ENCODE results near the gene ACSM6. TPM values are rescaled to one million over a fixed set of nuclear protein-coding genes. Genes with fewer than 3 reads are reported as not detected.

The ACSM6 gene
- total RNA-seq, 1 experiment from 2014 or later: not detected

DNA sequence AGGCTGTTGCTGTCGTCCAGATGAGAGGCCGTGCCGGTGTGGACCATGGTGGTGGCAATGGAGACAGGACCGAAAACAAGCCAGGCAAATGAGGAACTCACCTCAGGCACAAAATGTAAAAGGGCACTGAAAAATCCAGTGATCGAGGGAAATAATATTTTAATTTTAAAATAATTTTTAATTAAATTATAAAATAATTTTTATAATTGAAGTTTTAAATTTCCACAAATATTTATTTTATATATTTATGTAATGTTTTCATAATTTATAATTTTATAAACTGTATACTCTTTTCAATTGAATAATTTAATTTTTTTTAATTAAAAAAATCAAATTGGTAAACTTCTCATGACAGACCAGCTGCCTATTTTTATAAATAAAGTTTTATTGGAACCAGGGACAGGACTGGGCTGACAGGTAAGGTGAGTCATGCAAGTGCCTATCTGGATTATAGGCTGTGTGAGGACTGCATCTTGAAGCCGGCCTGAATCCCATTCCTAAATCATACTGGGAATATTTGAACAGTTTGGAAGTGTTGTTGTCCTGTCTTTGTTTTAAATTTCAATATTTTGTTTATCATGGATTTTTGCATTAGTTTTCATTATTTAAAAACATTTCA, 15.6 kb downstream of the ACSM6 start:
- Histone ChIP-seq H3K4ac (ENCODE audit: low read depth, low read length) (no peak overlapping the region), H3K56ac (ENCODE audit: insufficient read length, low read depth, low read length) (no peak overlapping the region), H2BK20ac (ENCODE audit: low read depth, low read length, poor library complexity, severe bottlenecking) (no peak overlapping the region), H3T11ph (ENCODE audit: low read length) (no peak overlapping the region), H3K9ac (ENCODE audit: extremely low read depth, insufficient read length, low read length) (no peak overlapping the region), H3K4me2 (ENCODE audit: insufficient read depth, insufficient read length, low read length) (no peak overlapping the region), H2BK15ac (ENCODE audit: low read depth, low read length) (no peak overlapping the region), H3K4me1 (ENCODE audit: insufficient read depth, low read length) (peaks cover 3% of the 10 kb centered on the region; the same call in 1 of the 2 replicates), H3K27me3 (ENCODE audit: insufficient read depth, low read length) (no peaks in the 10 kb centered on the region), H3K23me2 (ENCODE audit: insufficient read length, low read depth, low read length, poor library complexity, severe bottlenecking) (no peaks in the 10 kb centered on the region), H2BK12ac (ENCODE audit: insufficient read length, low read depth, low read length) (no peak overlapping the region), H3K79me1 (ENCODE audit: insufficient read depth, low read depth, low read length, poor library complexity, severe bottlenecking) (no peaks in the 10 kb centered on the region), H3K79me2 (ENCODE audit: insufficient read depth, low read length) (no peaks in the 10 kb centered on the region), H4K20me1 (ENCODE audit: control insufficient read depth, insufficient read depth, insufficient read length) (no peaks in the 10 kb centered on the region), H3K23ac (ENCODE audit: insufficient read length, low read depth, low read length) (no peak overlapping the region), H3K14ac (ENCODE audit: insufficient read depth, low read length) (no peak overlapping the region), H4K5ac (ENCODE audit: insufficient read length, low read depth, low read length) (no peak overlapping the region), H2AFZ (ENCODE audit: low read length) (no peak overlapping the region), H3K9me3 (ENCODE audit: control insufficient read depth, low read depth, low read length) (no peaks in the 10 kb centered on the region), H3K27ac (ENCODE audit: insufficient read length, low read depth, low read length) (no peak overlapping the region), H2AK5ac (ENCODE audit: insufficient read length, low read length) (no peak overlapping the region), H4K8ac (replicated peaks; ENCODE audit: insufficient read length, low read depth, low read length) (no peak overlapping the region), H3K18ac (ENCODE audit: insufficient read length, low read depth, low read length) (no peak overlapping the region), H2BK120ac (ENCODE audit: low read depth, low read length, poor library complexity, severe bottlenecking) (no peak overlapping the region), H2BK5ac (ENCODE audit: insufficient read length, low read length) (no peak overlapping the region), H4K91ac (ENCODE audit: insufficient read length, low read depth, low read length) (no peak overlapping the region)
- no peak overlapping the region for H3K4me3 Mint-ChIP-seq
- H3K36me3 Mint-ChIP-seq (ENCODE audit: insufficient read depth in 1 of 3, low read depth in 3 of 3): peaks cover 0 to 16% (median 13%) of the 10 kb centered on the region in 3 experiments; a peak in 4 of 7 replicates
- no peak for DNase-seq
- H3K9me3 Mint-ChIP-seq: peaks cover 3 to 8% of the 10 kb centered on the region in 2 experiments; a peak in 3 of 5 replicates
- peak overlapping the region; percentile 28 to 97 (median 92); a peak in 4 of 7 replicates for H3K27ac Mint-ChIP-seq
- WGBS (ENCODE audit: extremely low coverage, insufficient read length, low lambda C conversion rate): no CpG with 5 or more reads among the region's 6 CpGs
- H3K4me1 Mint-ChIP-seq: peaks cover 16 to 22% of the 10 kb centered on the region in 2 experiments
- TF ChIP-seq CTCF (conservative IDR thresholded peaks at IDR 0.05): no peak
- no peaks in the 10 kb centered on the region for H3K27me3 Mint-ChIP-seq (ENCODE audit: low read depth)
